Putamen (tissue), 1 donor: ENCODE data around the gene PCSK9.

Experiments used
- DNase-seq: peaks from one replicate; pipeline ENCODE4 v3.0.0-alpha.2; 2016; ENCODE audit warnings: low spot score

PCSK9 gene

DNA sequence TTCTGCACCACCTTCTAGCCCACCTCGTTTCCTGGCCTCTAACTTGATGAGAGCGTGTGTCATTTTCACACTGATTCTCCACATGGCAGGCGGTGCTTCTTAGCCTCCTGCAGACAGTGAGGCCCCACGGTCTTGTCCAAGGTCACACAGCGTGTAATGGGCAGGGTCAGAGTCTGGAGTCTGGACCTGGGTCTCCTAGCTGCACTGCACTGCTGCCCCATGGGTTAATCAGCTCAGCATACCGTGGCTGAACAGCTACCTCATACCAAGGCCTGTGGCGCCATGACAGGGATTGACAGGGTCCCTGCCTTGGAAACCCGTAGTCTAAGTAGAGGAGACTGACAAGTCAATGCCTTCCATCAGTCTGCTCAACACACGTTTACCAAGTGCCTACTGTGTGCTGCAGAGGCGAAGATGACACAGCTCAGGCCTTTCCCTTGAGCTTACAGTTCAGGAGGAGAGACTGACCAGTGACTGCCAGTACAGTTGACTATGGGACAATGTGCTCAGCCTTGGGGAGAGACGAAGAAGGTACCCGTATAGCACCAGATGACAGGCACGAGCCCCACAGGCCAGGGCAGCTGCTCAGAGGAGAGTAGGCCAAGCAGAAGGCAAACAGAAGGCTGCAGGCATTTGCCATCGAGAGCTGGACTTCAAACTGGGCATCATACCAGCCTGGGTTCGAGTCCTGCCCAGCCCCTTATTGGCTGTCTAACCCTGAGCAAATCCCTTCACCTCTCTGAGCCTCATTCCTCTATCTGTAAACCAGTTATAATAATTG lies 5.5 kb downstream of the PCSK9 start:
- DNase-seq, result no peak

DNA sequence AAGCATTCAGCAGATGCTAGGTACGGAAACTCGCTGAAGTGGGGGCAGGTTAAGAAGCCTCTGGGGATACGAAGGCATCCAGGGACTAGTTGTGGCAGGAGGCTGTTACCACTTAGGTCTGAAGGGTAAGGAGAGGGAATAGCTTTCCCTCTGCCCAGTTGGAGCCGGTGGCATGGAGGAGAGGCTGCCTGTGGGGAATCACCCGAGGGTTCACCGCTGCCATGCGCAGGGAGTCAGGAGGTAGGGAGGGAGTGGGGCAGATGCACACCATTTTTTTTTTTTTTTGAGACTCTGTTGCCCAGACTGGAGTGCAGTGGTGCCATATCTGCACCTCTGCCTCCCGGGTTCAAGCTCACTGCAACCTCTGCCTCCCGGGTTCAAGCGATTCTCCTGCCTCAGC lies 6.1 kb downstream of the PCSK9 start:
- DNase-seq, result no peak

DNA sequence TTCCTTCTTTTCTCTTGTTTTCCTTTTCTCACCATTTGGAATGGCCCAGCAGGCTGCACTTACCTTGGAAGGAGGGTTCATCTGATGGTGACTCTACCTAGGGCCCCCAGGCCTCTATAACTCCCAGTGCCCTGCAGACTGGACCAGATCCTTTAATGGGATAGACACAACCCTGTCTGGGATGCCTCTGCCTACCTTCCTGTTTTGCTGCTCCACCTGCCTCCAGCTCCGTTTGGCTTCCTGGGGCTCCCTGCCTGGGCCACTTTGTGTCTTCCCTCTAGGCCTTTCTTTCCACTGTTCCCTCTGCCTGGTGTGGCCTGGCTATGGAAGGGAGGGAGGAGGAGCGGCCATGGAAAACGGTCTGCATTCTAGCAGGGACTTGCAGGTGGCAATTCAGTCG lies 7.5 kb downstream of the PCSK9 start:
- no peak for DNase-seq

DNA sequence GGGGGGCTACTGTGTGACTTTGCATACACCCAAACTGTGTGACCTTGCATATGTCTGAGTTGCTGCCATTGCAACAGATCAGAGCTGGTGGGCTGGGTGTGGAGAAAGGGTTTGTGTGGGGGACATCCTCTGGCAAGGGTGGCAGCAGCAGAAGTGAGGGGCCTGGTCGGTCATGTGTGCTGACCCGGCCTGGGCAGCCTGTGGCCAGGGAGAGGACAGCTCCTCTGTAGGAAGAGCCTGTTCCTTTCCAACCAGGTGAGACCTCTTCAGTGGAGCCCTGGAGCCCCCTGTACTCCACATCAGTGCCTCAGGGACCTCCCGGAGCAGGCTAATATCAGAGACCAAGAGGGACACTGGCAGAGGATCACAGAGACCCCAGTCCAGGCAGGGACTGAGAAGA lies 8.3 kb downstream of the PCSK9 start:
- no peak for DNase-seq

DNA sequence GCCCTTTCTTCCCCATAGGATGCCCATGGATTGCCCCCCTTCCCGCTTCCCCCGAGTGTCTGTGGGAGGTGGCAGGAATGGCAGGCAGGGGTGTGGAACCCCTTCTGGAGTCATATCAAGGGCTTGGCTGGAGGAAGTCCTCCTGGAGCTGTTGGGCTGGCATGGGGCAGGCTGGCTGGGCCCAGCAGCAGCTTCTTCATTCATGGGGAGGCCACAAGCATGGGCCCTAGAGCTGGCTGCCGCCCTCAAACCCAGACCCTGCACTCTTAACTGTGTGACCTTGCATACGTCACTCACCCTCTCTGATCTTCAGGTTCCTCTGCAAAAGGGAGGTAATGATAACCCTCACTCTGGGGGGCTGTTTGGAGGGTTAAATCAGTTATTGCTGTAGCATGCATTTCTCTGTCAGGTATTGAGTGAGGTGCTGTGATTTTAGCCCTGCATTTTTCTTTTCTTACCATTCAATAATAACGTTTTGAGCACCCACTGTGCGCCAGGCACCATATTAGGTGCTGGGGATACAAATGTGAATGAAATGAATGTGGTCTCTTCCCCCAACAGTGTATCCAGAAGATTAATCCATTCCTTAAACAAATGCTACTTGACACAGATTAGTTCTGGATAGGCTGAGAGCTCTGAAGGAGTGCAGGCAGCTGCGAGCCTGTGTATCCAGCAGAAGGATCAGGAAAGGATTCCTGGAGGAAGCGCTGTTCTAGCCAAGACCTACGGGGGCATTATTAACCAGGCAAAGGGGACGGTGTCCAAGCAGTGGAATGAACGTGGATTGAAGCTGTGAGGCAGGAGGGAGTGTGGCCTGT lies 9.3 kb downstream of the PCSK9 start:
- no peak for DNase-seq

DNA sequence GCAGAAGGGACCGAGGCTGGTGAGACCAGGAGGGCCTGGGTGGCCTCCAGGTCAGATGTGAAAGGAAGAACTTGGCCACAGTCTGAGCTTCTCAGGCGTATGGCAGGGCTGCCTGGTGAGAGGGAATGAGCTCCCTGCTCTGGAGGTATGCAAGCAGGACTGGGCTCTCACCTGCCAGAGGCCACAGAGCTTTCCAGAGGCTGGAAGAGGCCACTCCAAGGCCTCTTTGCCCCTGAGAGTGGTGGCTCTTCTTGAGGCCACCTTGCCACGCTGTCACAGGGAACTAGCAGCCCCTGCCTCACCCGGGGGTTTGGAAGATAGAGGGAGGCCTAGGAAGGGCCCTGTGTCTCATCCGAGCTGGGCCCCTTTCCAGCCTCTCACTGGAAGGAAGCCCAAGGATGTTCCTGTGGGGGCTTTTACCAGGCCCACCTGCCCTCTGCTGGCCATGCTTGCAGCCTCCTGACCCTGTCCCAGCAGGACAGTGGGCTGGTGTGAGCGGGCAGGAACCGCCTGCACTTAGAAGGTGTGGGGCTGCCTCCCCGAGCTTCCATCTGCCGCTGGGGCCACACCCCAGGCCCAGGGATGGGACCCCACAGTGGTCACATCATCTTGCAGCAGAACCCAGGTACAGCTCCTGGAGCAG lies 10.0 kb downstream of the PCSK9 start:
- DNase-seq, result no peak

DNA sequence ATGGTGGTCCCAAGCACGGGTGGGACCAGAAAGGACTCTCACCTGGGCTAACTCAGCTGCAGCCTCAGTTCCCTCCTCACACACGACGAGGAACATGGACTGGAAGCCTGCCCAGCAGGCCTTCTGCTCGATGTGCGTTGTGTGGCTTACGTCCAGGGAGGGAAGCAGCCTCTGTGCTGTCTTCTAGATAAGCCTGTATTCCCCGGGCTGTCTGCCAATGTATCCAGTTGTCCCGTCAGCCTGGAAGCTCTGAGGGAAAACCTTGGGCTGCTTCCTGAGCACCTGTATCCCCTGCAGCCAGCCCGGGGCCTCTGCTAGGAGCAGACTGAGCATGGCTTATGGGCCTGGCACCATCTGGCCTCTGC lies 10.5 kb downstream of the PCSK9 start:
- no peak for DNase-seq

DNA sequence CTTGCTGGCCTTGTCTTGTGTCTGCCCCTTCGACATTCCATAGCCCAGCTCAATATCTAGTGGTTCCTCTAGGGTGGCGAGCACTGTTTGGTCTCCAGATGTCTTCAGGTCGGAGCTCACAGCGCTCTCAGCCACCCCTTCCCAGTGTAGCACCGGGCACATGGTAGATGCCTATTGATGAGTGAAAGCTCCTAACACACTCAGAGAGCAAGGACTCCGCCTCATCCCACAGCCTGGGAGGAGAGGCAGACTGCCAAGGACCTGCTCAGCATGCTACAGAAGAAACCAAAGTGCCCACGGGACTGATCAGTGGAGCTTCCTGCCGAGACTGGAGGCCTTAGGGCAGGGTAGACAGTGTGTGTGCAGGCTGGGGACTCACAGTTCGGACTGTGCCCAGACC lies 10.9 kb downstream of the PCSK9 start:
- DNase-seq, result no peak

DNA sequence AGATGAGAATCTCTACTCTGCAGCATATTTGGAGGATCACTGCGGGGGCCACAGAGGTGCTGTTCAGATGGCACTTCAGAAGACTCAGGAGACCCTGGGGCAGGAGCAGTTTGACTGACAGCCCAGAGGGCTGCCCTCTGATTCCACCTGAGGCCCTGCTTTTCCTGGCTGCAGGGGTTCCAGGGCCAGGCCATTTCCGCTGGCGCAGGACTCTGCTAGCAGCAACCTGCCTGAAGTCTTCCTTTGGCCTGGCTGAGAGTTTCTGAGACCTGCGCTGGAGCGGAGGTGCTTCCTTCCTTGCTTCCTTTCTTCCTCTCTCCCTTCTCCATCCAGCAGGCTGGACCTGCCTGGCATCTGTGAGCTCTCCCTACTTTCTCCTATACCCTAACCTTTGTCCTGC lies 11.8 kb downstream of the PCSK9 start:
- no peak for DNase-seq

DNA sequence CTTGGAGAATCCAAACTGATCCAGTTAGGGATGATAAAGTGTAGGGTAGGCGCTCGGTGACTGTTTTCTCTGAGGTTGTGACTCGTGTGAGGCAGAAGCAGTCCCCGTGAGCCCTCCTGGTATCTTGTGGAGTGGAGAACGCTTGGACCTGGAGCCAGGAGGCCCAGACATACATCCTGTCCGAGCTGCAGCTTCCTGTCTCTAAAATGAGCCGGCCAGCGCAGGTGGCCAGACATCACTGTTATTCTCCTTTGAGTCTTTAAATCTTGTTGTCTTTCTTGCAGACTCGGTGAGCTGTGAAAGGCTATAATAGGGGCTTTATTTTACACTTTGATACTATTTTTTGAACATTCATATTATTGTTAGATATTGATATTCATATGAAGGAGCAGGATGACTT lies 12.3 kb downstream of the PCSK9 start:
- no peak for DNase-seq

DNA sequence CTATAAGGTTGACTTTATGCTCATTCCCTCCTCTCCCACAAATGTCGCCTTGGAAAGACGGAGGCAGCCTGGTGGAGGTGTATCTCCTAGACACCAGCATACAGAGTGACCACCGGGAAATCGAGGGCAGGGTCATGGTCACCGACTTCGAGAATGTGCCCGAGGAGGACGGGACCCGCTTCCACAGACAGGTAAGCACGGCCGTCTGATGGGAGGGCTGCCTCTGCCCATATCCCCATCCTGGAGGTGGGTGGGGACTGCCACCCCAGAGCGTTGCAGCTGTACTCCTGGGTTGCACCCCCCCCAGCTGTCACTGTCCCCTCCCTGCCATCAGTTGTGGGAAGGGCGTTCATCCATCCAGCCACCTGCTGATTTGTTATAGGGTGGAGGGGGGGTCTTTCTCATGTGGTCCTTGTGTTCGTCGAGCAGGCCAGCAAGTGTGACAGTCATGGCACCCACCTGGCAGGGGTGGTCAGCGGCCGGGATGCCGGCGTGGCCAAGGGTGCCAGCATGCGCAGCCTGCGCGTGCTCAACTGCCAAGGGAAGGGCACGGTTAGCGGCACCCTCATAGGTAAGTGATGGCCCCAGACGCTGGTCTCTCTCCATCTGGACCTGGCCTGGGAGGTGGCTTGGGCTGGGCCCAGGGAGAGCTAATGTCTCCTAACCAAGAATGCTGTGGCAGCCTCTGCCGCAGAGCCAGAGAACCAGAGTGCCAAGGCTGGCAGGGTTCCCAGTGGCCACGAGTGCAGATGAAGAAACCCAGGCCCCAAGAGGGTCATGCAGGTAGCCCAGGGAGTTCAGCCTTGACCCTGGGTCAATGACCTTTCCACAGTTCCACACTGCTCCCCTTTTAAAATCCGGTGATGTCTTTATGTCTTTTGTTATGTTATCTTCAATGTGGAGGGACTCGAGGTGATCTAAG lies 13.1 kb downstream of the PCSK9 start:
- no peak for DNase-seq

DNA sequence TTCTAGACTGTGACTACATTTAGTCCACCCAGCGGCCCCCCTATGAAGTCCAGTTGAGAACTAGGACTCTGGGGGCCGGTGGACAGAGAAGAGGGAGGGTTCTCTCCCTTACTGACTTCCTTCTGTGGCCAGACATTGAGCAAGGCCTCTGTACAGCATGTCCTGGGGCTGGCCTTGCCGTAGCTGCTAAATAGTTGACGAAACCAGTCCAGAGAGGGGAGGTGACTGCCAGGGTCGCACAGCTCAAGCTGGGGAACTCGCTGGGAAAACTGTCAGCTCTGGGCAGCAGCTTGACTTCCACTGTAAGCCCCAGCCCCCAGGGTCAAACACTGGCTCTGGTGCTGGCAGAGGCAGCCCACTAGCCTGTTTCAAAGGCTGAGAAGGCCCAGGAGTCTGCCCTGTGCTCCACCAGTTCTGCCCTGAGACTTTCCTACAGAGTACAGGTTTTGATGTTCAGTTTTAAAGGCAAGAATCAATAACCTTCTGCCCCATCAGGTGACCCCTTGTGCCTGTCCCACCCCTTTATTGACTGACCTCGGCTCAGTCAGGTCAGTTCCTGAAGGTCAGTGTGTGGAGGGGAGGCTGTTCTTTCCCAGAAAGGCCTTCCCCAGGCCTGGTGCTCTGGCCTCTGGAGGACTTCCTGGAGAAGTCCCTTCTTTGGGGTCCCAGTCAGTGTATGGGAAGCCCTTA lies 14.1 kb downstream of the PCSK9 start:
- no peak for DNase-seq

DNA sequence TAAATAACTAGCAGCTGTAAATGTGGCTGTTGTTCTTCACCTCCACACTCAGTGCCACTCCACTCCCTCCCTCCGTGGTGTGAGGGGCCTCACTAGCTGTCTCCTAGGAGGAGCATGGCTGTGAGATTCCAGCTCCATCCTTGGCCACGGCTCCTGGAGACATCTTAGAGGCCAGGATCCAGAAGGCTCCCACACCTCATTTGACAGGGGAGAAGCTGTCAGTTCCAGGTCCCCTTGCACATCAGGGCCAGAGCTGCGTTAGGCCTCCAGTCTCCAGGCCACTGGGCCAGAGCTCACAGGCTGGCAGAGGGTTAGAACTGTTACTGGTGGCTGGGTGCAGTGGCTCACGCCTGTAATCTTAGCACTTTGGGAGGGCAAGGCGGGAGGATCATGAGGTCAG lies 15.0 kb downstream of the PCSK9 start:
- DNase-seq, result no peak

DNA sequence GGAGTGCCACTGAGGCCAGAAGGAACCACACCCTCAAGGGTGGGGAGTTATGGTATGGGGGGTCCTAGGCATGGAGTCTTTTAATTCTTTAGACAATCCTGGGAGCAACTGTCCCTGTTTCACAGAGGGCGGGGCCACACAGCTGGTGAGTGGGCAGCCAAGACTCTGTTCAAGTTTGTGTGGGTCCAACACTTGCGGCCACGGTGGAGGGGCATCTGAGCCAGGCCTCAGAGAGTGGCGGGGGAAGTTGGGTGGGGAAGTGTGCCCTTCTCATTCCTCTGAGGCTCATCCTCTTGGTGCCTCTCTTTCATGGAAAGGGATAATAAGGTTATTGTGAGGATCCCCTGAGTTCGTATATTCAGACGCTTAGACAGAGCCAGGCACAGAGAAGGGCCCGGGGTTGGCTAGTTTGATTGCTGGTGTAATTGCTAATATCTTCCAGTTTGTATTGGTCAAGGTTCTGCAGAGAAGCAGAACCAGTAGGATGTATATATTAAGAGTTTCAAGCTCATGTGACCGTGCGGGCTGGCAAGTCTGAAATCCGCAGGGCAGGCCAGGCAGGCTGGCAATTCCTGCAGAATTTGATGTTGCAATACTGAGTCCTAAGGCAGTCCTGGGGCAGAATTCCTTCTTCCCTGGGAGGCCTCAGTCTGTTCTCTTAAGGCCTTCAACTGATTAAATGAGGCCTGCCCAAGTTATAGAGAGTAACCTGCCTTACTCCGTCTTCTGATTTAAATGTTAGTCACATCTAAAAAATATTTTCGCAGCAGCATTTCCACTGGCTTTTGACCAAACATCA lies 15.9 kb downstream of the PCSK9 start:
- no peak for DNase-seq

DNA sequence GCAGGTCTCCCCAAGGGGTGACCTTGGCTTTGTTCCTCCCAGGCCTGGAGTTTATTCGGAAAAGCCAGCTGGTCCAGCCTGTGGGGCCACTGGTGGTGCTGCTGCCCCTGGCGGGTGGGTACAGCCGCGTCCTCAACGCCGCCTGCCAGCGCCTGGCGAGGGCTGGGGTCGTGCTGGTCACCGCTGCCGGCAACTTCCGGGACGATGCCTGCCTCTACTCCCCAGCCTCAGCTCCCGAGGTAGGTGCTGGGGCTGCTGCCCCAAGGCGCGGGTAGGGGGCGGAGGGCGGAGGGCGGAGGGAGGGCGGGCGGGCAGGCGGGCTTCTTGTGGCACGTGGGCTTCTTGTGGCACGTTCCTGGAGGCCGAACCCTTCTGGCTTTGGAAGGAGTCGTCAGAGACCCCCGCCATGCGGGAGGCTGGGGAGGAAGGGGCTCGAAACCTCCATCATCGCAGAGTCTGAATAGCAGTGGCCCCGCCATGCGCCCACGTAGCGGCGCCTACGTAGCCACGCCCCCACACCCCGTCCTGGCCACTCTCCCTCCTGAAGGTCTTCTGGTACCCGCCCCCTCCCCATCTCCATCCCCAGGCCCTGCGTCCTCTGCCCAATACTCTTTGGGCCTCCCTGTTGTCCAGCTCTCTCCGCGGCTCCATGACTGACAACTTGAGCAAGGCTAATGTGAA lies 16.7 kb downstream of the PCSK9 start:
- DNase-seq, result no peak

DNA sequence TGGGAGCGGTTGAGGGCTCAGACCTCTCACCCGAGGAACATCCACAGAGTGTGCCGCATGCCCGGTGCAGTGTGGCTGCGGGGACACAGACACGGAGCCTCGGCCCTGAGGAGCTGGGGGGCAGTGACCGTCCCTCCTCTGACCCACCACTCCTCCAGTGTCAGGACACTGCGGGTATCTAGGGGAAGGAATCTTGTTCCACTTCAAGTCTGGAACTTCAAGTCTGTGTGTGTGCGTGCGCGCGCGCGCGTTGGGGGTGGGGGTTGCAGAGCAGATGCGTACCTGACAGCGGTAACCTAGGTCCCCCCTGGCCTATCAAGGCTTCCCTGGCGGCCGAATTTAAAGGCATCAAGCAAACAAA lies 17.3 kb downstream of the PCSK9 start:
- DNase-seq, result no peak

DNA sequence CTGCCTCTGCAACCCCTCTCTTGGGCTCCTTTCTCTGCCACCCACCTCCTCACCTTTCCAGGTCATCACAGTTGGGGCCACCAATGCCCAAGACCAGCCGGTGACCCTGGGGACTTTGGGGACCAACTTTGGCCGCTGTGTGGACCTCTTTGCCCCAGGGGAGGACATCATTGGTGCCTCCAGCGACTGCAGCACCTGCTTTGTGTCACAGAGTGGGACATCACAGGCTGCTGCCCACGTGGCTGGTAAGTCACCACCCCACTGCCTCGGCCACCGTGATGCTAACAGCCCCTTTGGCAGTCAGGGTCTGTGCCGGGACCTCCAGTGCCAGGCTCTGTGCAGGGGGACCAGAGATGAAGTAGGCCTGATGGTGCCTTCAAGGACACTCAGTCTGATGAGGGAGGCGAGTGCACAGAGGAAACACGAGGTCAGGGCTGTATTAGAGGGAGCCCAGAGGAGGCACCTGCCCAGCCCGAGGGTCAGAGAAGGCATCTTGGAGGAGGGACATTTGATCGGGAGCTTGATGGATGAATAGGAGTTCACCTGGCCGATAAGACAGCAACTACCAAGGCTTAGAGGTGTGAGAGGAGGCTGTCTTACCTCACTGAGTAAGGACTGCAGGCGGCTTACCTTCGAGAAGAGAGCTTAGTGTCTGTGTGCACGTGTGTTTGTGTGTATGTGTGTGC lies 18.1 kb downstream of the PCSK9 start:
- DNase-seq, result no peak

DNA sequence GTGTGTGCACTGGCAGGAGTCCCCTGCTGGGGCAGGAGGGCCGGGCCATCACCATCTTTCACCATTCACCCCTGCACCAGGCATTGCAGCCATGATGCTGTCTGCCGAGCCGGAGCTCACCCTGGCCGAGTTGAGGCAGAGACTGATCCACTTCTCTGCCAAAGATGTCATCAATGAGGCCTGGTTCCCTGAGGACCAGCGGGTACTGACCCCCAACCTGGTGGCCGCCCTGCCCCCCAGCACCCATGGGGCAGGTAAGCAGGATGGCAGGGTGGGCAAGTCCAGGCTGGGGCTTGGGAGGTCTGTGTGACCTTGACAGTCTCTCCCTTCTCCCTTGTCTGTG lies 18.6 kb downstream of the PCSK9 start:
- no peak for DNase-seq

DNA sequence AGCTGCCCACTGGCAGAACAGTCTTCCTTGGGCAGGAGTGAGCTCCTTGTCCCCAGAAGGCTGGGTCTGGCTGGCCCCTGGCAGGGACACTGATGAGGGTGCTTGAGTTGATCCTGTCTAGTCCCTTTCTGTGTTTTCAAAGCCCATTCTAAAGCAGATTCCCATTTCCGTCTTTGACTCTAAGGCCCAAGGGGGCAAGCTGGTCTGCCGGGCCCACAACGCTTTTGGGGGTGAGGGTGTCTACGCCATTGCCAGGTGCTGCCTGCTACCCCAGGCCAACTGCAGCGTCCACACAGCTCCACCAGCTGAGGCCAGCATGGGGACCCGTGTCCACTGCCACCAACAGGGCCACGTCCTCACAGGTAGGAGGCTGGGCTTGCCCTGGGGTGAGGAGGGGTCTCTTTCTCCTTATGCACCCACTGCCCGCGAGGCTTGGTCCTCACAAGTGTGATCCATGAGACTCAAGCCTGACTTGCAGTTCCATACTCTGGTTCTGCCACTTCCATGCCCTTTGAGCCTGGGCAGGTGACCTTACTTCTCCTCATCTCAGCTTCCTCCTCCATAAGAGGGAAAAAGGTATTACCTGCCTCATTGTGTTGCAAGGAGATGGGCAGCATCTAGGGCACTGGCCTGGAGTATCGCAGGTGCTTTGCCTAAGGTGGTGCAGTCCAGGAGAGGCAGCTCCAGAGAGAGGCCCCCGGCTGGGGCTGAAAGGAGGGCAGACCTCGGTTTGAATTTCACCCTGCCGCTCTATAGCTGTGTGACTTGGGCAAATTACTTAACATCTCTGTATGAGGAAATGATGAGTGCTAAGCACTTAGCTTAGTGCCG lies 20.2 kb downstream of the PCSK9 start:
- DNase-seq, result no peak
